T-helper 9 cell (primary cell): ENCODE data around the gene ZNF75A.
"Not testable (repeated sequence)": the region's sequence is repeated elsewhere in the genome, so short reads cannot be mapped to it uniquely, and the experiment has no call there.

Experiments
- DNase-seq: peaks from one replicate; pipeline ENCODE4 v3.0.0-alpha.2; 2020
- total RNA-seq, 2 donors: gene quantifications; one replicate each; lab custom pipeline; 2026; lab: John Stamatoyannopoulos, UW

ZNF75A gene
- total RNA-seq, result 22.9 to 51.2 reads per million in 2 donors

DNA sequence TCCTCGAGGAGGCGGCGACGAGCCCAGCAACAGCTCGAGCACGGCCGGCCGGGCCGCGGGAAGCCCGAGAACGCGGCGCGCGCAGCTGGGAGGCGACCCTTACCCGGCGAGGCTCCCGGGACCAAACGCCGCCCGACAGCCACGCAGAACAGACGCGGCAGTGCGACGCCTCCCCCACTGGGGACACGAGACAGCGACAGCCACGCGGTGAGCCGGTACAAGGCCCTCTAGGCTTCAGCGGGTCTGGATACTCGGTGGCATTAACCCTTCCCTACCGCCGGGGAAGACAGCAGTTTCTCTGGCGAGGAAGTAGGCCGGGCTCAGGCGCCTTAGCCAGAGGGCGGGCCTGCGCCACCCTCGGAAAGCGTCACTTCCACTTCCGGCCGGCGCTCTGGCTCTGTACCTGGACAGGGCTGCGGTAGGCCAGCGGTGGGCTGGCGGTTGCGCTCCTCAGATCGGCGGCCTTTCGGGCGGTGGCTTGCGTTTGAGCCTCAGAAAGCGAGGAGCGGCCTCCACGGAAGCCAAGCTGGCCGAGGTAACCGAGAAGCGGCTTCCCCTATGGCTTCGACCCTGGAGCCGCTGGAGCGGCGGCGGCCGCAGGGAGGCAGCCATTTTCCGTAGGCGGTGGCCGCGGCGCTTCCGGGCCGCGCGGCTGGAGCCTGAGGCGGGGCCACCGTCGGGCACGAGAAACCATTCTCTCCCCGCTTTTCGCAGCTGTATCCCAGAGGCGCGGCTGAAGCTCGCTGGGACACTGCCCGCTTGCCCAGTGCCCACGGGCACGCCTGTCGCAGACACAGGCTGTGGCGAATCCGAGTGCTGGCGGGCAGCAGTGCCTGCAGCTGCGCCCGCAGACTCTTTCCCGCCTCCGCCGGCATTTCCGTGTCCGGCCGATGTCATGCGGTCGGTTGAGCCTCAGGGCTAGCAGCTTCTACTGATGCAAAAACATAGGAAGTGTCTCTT, at the start of gene ZNF75A, which contains the start of gene TIGD7:
Gene ZNF75A, plus strand, starts transcription at position 389 of the 960 bp plus-strand sequence. CDS start 2,932 bp downstream, outside the sequence.
Gene TIGD7, minus strand, starts transcription at position 322 of the 960 bp plus-strand sequence. CDS start 4,816 bp downstream, outside the sequence.
- DNase-seq, result peak; percentile 62

- DNase-seq, result no peak
Measured at GRCh38 chr16:3256146-3256865, 49.0 kb upstream of the ZNF75A start, which contains the start of gene MEFV. MEFV (minus strand) TSS chr16:3256633; CDS start chr16:3256587, 46 bp downstream.

DNA sequence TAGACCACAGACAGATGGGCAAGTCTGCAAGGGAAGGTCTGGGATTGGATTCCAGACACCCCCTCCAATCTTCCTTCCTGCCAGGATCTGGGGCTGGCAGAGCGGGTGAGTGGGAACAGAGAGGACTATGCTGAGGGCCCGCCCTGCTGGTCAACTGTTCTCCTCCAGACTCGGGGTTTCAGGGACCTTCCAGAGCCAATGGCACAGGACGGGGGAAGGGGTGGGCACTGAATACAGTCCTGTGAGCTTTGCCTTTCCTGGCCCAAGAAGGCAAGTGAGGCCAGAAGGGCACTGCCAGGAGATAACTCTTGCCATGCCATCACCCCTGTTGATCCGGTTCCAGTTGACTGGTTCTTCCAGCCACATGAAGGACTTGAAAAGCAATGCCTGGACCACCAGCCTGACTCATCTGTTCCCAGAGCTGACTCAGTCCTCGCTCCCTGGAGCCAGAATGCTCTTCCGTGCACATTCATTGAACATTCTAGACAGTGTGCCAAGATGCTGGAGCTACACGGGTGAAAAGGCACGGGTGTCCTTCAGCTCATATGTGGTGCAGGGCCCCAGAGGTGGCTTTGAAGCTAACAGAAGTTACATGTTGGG, 48.3 kb upstream of the ZNF75A start:
- DNase-seq, result no peak

GRCh38 chr16:3259836-3260235, 45.5 kb upstream of the ZNF75A start:
- DNase-seq, result no peak

DNA sequence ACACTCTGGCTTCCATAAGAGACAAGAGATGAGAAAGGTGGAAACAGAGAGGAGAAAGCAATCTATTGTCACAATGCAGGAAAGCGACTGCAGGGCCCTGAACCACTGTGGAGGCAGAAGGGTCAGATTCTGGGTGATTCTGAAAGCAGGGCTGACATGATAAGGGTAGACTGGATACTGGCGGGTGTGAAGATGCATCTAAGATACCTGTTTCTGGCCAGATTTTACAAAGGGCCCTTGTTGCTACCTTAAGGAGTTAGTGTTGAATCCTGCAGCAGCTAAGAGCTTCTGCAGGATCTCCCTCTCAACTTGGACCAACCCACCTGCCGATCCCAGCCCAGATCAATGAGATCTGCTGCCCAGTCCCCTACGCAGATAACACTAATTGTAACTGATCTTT, 42.8 kb upstream of the ZNF75A start:
- no peak for DNase-seq

DNA sequence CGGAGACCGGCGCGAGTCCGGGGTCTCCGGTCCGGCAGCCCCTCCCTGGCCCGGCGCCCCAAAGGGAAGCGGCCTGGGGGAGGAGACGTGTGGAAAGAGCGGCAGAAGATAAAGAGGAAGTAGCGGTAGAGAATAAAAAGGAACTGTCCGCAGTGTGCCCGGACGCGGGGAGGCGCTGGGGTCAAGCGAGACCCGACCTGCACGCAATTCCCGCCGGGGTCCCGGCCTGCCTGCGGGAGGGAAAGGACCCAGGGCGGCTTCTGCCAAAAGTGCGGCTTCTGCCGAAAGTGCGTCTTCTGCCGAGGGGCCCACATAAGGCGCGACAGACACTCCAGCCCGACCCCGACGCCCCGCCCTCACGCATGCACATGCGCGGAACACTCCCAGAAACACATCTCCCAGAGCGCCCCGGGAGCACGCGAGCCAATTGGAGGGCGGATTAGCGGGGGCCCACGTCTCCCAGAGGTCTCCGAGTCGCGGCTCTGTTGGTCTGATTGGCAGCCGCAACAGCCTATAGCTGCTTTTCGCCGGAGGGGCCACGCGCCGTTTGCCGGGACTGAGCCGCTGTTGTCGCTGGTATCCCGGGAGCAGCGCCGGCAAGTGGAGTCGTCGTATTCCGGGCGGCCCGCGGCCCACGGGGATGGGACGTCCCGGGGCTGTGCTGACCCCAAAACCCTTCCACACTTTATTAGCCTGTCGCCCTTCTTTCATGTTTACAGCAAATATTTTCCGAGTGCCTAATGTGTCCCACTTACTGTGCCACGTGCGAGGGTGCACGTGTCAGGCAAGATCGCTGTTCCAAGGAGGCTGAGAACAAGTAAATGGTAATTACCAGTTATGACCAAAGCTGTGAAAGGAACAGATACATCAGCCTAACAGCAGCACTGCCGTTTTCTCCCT, 40.9 kb upstream of the ZNF75A start:
- DNase-seq, result peak; percentile 87

DNA sequence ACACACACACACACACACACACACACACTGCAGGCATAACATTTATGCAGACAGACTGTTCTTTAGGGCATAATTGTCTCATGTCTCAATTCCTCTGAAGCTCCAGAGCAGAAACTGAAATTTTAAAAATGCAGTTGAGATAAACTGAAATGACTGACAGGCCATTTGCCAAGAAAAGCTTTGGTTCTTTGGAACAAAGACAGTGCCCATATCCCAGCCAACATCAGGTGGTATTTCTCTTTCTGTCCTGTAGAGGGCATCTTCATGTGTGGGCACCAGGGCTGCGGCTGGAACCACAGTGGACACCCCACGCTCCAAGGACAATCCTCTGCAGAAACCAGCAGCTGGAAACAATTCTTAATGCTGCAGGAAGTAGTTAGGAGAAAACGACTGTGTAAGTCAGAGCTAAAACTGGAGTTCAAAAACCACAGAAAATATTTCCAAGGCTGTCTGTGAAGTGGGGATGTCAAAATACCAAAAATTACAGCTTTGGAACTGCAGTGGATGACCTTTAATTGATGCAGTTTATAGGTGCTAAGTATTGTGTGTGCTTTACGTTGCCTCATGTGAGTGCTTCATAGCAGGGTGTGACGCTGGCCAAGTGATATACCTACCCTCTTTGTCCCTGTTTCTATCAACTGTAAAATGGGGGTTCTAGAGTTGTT, 38.3 kb upstream of the ZNF75A start:
- DNase-seq, result no peak

DNA sequence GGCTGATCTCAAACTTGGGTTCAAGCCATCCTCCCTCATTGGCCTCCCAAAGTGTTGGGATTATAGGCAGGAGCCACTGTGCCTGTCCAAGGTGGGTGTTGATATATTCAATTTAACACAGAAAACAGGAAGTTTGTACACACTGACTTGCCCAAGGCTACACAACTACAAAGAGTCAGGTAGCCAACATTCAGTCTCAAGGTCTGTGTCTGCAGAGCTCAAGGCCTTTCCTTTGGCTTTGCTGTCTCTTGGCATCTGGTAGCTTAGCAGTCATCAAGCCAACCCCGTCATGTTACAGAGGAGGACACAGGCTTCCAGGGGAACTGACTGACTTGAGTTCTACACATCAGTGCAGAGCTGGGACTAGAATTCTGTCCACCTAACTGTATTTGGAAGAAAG, 37.0 kb upstream of the ZNF75A start:
- no peak for DNase-seq

DNA sequence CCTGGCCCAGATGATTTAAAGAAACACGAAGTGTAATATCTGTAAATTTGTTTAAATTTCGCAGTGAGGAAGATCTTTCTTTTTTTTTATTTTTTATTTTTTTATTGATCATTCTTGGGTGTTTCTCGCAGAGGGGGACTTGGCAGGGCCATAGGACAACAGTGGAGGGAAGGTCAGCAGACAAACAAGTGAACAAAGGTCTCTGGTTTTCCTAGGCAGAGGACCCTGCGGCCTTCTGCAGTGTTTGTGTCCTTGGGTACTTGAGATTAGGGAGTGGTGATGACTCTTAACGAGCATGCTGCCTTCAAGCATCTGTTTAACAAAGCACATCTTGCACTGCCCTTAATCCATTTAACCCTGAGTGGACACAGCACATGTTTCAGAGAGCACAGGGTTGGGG, 34.6 kb upstream of the ZNF75A start:
- not testable (repeated sequence) for DNase-seq

- not testable (repeated sequence) for DNase-seq
Measured at GRCh38 chr16:3271281-3271680, 34.0 kb upstream of the ZNF75A start.

DNA sequence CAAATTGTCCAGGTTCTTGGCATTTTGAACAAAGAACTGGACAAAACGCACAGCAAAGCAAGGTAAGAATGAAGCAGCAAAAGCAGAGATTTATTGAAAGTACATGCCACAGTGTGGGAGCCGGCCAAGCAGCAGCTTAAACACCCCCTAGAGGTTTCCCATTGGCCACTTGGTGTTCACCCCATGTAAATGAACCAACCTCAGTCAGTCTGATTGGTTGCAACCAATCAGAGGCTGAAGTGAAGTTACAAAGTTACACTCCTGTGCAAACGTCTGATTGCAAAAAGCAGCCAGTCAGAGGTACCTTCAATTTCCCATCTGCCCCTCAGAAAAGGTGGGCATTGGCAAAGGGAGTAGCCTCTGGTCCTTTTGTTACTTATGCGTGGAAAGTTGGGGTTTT, 30.8 kb upstream of the ZNF75A start:
- no peak for DNase-seq

GRCh38 chr16:3274947-3275346, 30.4 kb upstream of the ZNF75A start:
- DNase-seq, result no peak

GRCh38 chr16:3276679-3277078, 28.6 kb upstream of the ZNF75A start:
- no peak for DNase-seq

DNA sequence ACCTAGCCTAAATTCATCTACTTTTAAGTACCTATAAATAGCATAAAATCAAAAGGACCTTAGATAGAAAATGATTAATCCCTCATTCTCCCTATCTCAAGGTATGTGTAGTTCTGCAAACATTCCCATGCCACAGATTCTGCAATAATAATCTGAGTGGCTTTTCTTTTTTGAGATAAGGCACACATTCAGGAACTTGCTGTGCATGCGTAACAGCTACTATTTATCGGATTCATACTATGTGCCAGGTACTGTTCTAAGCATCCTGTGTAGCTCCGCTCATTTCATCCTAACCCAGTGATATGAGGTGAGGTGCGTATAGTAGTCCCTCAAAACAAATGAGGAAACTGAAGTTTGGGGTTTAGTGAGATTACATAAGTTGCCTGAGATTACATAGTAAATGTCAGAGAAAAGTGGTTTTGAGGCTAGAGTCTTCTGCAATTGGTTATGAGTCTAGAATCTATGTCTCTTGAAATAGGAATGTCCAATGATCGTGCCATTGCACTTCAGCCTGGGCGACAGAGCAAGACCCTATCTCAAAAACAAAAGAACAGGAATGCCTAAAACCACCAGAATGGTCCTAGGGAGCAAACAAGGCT, 24.0 kb upstream of the ZNF75A start:
- no peak for DNase-seq

GRCh38 chr16:3282103-3282729, 23.1 kb upstream of the ZNF75A start:
- no peak for DNase-seq

DNA sequence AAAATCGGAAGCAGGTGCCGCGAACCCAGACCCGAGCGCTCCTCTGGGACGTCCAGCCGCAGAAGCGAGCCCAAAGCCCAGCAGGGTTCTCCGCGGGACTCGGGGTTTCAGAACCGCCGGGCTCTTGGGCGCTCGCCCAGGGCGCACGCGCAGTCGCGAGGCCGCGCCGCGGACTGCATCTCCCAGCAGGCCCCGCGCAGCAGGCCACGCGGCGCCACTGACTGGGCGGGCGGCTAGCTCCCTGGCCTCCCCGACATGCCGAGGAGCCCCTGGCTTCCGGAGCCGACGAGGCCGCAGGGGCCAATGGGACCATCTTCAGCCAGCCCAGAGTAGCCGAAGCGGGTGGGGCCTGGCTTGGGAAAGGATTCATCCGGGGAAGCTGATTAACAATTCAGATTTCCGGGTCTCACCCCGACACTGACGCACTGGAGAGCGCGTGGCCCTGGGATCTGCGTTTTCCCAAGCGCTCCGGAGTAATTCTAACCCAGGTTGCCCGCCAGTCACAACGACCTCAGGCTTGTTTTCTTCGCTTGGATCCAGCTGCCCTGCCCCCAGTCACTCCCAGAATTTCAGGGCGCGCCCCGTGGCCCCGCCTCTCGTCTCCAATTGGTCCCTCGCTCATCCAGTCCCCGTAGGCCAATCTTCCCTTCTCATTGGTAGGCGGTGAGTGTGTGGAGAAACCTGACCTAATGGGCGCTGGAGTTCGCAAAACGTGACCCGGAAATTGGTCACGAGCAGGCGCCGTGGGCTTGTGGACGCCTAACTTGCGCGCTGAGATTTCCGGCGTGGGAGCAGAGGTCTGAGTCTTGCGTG, 22.4 kb upstream of the ZNF75A start, which contains the start of gene ZNF263:
Gene ZNF263, plus strand, starts transcription at position 762 of the 813 bp plus-strand sequence. CDS start 328 bp downstream, outside the sequence.
- DNase-seq, result peak; percentile 83

DNA sequence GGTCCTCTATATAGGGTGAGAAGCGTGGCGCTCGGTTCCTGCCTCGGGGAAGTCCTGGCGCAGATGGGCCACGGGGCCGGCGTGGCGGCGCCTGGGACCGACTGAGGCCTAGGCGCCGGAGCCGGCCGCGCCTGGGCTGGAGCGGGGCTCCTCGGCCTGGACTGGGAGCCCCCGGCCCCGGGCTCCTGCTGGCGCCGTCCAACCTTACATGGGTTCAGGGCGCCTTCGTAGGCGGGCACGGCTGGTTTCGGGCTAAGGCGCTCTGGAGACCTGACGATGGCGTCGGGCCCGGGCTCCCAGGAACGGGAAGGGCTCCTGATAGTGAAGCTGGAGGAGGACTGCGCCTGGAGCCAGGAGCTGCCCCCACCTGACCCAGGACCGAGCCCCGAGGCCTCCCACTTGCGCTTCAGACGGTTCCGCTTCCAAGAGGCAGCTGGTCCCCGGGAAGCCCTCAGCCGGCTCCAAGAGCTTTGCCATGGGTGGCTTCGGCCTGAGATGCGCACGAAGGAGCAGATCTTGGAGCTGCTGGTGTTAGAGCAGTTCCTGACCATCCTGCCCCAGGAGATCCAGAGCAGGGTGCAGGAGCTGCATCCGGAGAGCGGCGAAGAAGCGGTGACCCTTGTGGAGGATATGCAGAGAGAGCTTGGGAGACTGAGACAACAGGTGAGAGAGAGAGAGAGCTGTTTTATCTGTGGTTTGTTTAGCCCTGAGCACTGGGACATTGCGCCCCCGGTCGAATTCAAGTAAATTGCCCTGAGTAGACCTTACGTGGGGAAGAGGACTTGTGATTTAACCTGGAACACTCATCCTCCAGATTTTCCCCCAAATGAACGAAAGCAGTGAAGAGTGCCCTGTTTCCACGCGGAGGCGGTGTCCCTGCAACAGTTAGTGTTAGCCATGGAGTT, 21.5 kb upstream of the ZNF75A start:
- DNase-seq, result no peak

DNA sequence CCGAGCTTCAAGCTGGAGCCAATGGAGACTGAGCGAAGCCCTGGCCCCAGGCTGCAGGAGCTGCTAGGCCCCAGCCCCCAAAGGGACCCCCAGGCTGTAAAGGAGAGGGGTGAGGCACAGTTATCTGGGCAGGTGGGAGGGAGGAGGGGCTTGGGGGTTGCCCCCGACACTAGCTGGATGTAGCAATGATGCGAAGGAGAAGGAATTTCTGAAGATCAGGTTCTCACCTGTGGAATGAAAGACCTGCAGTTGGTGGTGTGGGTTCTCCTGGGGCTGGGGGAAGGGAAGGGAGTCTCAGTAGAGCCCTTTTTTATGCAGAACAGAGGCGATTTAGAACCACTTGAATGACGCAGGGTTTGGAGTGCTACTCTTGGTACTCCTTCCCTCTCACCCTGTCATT, 20.2 kb upstream of the ZNF75A start:
- no peak for DNase-seq
